HCT116 (cell line): ENCODE measurements around the gene KNDC1. TPM values are rescaled to one million over a fixed set of nuclear protein-coding genes. Genes with fewer than 3 reads are reported as not detected.

Experiments
- ATAC-seq: fragments of 200-7000 bp; cut with Tn5 transposase; 2 replicates; pipeline ENCODE4 v1.9.1; 2020; ENCODE audit warnings: mild to moderate bottlenecking, moderate library complexity
- BruUV-seq: library from RNA; stranded (reverse); fragments of 400-500 nt; replicated peaks from 2 replicates; lab custom pipeline; 2021; lab: Mats Ljungman, UMichigan
- CTCF ChIA-PET: fragments of 300-600 bp; sonication (Branson Sonifier 250); formaldehyde crosslinking; loops from one replicate; lab custom pipeline; 2021; ENCODE audit warnings: antibody characterized with exemption; lab: Charles Lee
- POLR2A ChIA-PET: fragments of 300-600, 350-600 bp; sonication (Branson Sonifier 250); formaldehyde crosslinking; loops from one replicate; lab custom pipeline; 2021; ENCODE audit warnings: antibody characterized with exemption; lab: Charles Lee
- RAD21 ChIA-PET, 2 experiments: fragments of 300-600 bp; sonication (Branson Sonifier 250); formaldehyde crosslinking; loops; one replicate each; lab custom pipeline; 2023; ENCODE audit warnings: low total read pairs in 2 of 2; ENCODE audit not compliant: uncharacterized antibody in 2 of 2, unreplicated experiment in 2 of 2, low non-redundant PET in 1 of 2; lab: Charles Lee
- DNase-seq: peaks from one replicate; pipeline ENCODE4 v3.0.0-alpha.2; 2010; ENCODE audit warnings: low read depth, low spot score
- H2AFZ ChIP-seq: fragments of 200-600 bp; shearing (Covaris generic), sonication (generic); 2 replicates; pipeline ENCODE4 v1.6.1; 2017; ENCODE audit warnings: low read depth, mixed run types, mixed read lengths, antibody characterized with exemption, low read length; ENCODE audit not compliant: poor library complexity, severe bottlenecking
- H3K27ac ChIP-seq: 2 replicates; pipeline ENCODE4 v1.5.1; 2012; ENCODE audit warnings: low read depth, low read length
- H3K27me3 ChIP-seq: fragments of 200-600 bp; sonication (generic); 2 replicates; pipeline ENCODE4 v1.6.1; 2016; ENCODE audit warnings: mixed run types, low read length, mixed read lengths; ENCODE audit not compliant: insufficient read depth
- H3K36me3 ChIP-seq, 2 experiments: fragments of 200-500 bp in 1 of 2; fragments of 200-600 bp in 1 of 2; sonication (Bioruptor generic) in 1 of 2; sonication (generic) in 1 of 2; 2 replicates each; pipeline versions ENCODE4 v1.5.1 to v1.6.1; 2014 to 2016; ENCODE audit warnings: low read length in 2 of 2, inconsistent platforms in 1 of 2, mixed read lengths in 1 of 2, mixed run types in 1 of 2; ENCODE audit not compliant: insufficient read depth in 2 of 2, control insufficient read depth in 1 of 2
- H3K4me1 ChIP-seq, 2 experiments: fragments of 200-600 bp in 1 of 2; sonication (generic) in 1 of 2; 2 replicates each; pipeline versions ENCODE4 v1.5.1 to v1.6.1; 2012 to 2017; ENCODE audit warnings: low read length in 2 of 2, inconsistent platforms in 1 of 2, mild to moderate bottlenecking in 1 of 2, mixed read lengths in 1 of 2, mixed run types in 1 of 2, moderate library complexity in 1 of 2; ENCODE audit not compliant: insufficient read depth in 2 of 2, control insufficient read depth in 1 of 2
- H3K4me2 ChIP-seq: fragments of 200-600 bp; sonication (generic); 2 replicates; pipeline ENCODE4 v1.6.1; 2017; ENCODE audit warnings: mixed run types, low read length, mixed read lengths
- H3K4me3 ChIP-seq, 2 experiments: fragments of 200-600 bp in 1 of 2; sonication (generic) in 1 of 2; replicated peaks in 1 of 2; 2 replicates each; pipeline ENCODE4 v1.5.1; 2011 to 2016; ENCODE audit warnings: low read length in 2 of 2, control low read depth in 1 of 2, low read depth in 1 of 2, mild to moderate bottlenecking in 1 of 2, mixed read lengths in 1 of 2, mixed run types in 1 of 2
- H3K79me2 ChIP-seq: fragments of 200-600 bp; sonication (generic); 2 replicates; pipeline ENCODE4 v1.6.1; 2017; ENCODE audit warnings: mild to moderate bottlenecking, mixed run types, low read length, moderate library complexity, mixed read lengths; ENCODE audit not compliant: insufficient read depth
- H3K9ac ChIP-seq: fragments of 200-600 bp; sonication (generic); 2 replicates; pipeline ENCODE4 v1.6.1; 2016; ENCODE audit warnings: low read length, mixed read lengths
- H3K9me2 ChIP-seq: fragments of 200-600 bp; sonication (generic), shearing (Covaris generic); 2 replicates; pipeline ENCODE4 v1.6.1; 2017; ENCODE audit warnings: mixed run types, mild to moderate bottlenecking, moderate library complexity; ENCODE audit not compliant: insufficient read depth
- H3K9me3 ChIP-seq, 2 experiments: fragments of 200-500 bp in 1 of 2; fragments of 200-600 bp in 1 of 2; sonication (Bioruptor generic) in 1 of 2; sonication (generic) in 1 of 2; 2 replicates each; pipeline ENCODE4 v1.6.1; 2014 to 2017; ENCODE audit warnings: low read length in 2 of 2, mixed read lengths in 2 of 2, inconsistent platforms in 1 of 2, low read depth in 1 of 2, mild to moderate bottlenecking in 1 of 2, mixed run types in 1 of 2, moderate library complexity in 1 of 2; ENCODE audit not compliant: control insufficient read depth in 1 of 2, insufficient read depth in 1 of 2
- H4K20me1 ChIP-seq: fragments of 200-600 bp; sonication (generic), shearing (Covaris generic); 2 replicates; pipeline ENCODE4 v1.6.1; 2017; ENCODE audit warnings: mixed run types, mild to moderate bottlenecking, moderate library complexity; ENCODE audit not compliant: insufficient read depth
- ATF3 ChIP-seq: IDR thresholded peaks from 2 replicates; pipeline ENCODE4 v1.6.1; 2012
- CBX3 ChIP-seq: IDR thresholded peaks from 2 replicates; pipeline ENCODE4 v1.6.1; 2012; ENCODE audit warnings: low read depth
- CEBPB ChIP-seq: IDR thresholded peaks from 2 replicates; pipeline ENCODE4 v1.6.1; 2012; ENCODE audit warnings: low read depth
- EGR1 ChIP-seq: IDR thresholded peaks from 2 replicates; pipeline ENCODE4 v1.6.1; 2012; ENCODE audit warnings: low read depth
- ELF1 ChIP-seq: IDR thresholded peaks from 2 replicates; pipeline ENCODE4 v1.6.1; 2012; ENCODE audit warnings: low read depth, borderline replicate concordance
- EZH2 ChIP-seq: fragments of 200-600 bp; sonication (generic); IDR thresholded peaks from 2 replicates; pipeline ENCODE4 v1.6.1; 2017; ENCODE audit warnings: antibody characterized with exemption, mixed run types
- EZH2phosphoT487 ChIP-seq: fragments of 200-600 bp; IDR thresholded peaks from 2 replicates; pipeline ENCODE4 v1.6.1; 2018; ENCODE audit warnings: antibody characterized with exemption, borderline replicate concordance
- JUND ChIP-seq: IDR thresholded peaks from 2 replicates; pipeline ENCODE4 v1.6.1; 2012
- POLR2AphosphoS5 ChIP-seq: IDR thresholded peaks from 2 replicates; pipeline ENCODE4 v1.6.1; 2011; ENCODE audit warnings: mild to moderate bottlenecking, low read depth, low read length, moderate library complexity
- RAD21 ChIP-seq: IDR thresholded peaks from 2 replicates; pipeline ENCODE4 v1.6.1; 2012; ENCODE audit warnings: low read depth, mild to moderate bottlenecking
- SIN3A ChIP-seq: IDR thresholded peaks from 2 replicates; pipeline ENCODE4 v1.6.1; 2012; ENCODE audit warnings: low read depth
- SP1 ChIP-seq: IDR thresholded peaks from 2 replicates; pipeline ENCODE4 v1.6.1; 2012; ENCODE audit warnings: low read depth
- SRF ChIP-seq: IDR thresholded peaks from 2 replicates; pipeline ENCODE4 v1.6.1; 2012; ENCODE audit warnings: low read depth
- TCF7L2 ChIP-seq: IDR thresholded peaks from 2 replicates; pipeline ENCODE4 v1.7.0; 2011; ENCODE audit warnings: borderline replicate concordance, inconsistent platforms; ENCODE audit not compliant: insufficient read depth, insufficient read length; ENCODE audit errors: extremely low read depth
- YY1 ChIP-seq: IDR thresholded peaks from 2 replicates; pipeline ENCODE4 v1.6.1; 2011; ENCODE audit warnings: low read length, low read depth, moderate library complexity, mild to moderate bottlenecking; ENCODE audit not compliant: insufficient replicate concordance; ENCODE audit errors: extremely low read depth
- ZBTB33 ChIP-seq: IDR thresholded peaks from 2 replicates; pipeline ENCODE4 v1.6.1; 2011; ENCODE audit warnings: mild to moderate bottlenecking, low read length, moderate library complexity; ENCODE audit not compliant: insufficient replicate concordance; ENCODE audit errors: extremely low read depth
- ZFX ChIP-seq: fragments of 450-650 bp; IDR thresholded peaks from 2 replicates; pipeline ENCODE4 v1.6.1; 2017
- ZNF274 ChIP-seq: fragments of 200-500 bp; sonication (Bioruptor generic); IDR thresholded peaks from 2 replicates; pipeline ENCODE4 v1.6.1; 2014; ENCODE audit warnings: mild to moderate bottlenecking, low read depth, low read length, inconsistent platforms
- intact Hi-C: fragments of 100-400 bp; cut with micrococcal nuclease; formaldehyde crosslinking; loops from 2 replicates; pipeline ENCODE4 v1.10.0; 2022
- total RNA-seq: library from RNA; stranded (reverse); gene quantifications from one replicate; pipeline ENCODE4 v1.2.1, GENCODE V29; 2021; ENCODE audit not compliant: unreplicated experiment
- TF ChIP-seq, protein P1 (sequence below): IDR thresholded peaks from 2 replicates; pipeline ENCODE4 v1.6.1; 2012
- TF ChIP-seq, protein P2 (sequence below): IDR thresholded peaks from 2 replicates; pipeline ENCODE4 v1.6.1; 2012; ENCODE audit warnings: low read depth

KNDC1 gene
- total RNA-seq, 1 experiment from 2014 or later = 3.6 TPM

DNA sequence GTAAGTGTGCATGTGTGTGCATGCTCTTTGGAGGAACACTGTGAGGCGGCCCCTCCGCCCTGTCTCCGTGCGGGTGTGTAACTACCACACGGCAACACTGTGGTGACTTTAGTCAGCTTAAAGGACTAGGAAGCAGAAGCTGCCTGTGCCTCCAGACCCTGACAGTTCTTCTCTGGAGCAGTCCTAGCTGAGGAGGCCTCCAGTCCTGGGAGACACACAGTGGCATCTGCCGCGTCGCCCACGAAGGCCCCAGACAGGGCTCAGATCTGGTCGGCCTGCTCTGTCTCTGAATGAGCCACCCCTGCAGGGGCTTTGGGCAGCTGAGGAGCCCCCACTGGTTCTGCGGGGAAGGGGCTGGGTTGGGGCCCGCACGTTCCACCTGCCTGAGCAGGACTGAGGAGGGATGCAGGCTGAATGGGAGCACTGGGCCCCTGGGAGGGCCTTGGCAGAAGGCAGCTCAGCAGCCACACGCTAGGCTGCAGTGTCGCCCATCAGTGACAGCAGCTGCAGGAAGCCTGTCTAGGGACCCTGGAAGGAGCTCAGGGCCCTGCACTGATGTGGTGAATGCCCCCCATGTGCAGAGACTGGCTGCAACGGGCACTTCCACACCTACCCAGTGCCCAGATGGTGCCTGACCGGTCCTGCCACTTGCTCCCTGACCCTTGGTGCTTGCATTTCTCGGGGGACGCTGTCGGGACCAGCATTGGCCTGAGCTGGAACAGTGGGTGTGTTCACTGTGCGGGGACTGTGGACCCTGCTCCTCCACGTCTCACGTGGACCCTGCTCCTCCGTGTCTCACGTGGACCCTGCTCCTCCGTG lies 27.3 kb upstream of the KNDC1 start:
- intact Hi-C loops = no loop called here
- Histone ChIP-seq H2AFZ (no peak overlapping the region), H3K4me2 (no peak overlapping the region), H4K20me1 (no peaks in the 10 kb centered on the region), H3K27me3 (no peaks in the 10 kb centered on the region), H3K4me1 (no peaks in the 10 kb centered on the region), H3K27ac (no peak overlapping the region), H3K9ac (no peak overlapping the region), H3K4me3 (no peak overlapping the region), H3K9me2 (no peaks in the 10 kb centered on the region), H3K9me3 (no peaks in the 10 kb centered on the region), H3K79me2 (no peaks in the 10 kb centered on the region), H3K36me3 (no peaks in the 10 kb centered on the region)
- TF ChIP-seq CBX3 (no peak), SIN3A (no peak), SRF (no peak), CEBPB (no peak), EZH2 (no peak), JUND (no peak), ZBTB33 (no peak), ATF3 (no peak), ZFX (no peak), POLR2AphosphoS5 (no peak), SP1 (no peak), ZNF274 (no peak), ELF1 (no peak), EZH2phosphoT487 (no peak), YY1 (no peak), RAD21 (no peak), EGR1 (no peak), TCF7L2 (no peak)
- TF ChIP-seq, protein P1, sequence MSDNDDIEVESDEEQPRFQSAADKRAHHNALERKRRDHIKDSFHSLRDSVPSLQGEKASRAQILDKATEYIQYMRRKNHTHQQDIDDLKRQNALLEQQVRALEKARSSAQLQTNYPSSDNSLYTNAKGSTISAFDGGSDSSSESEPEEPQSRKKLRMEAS = no peak
- TF ChIP-seq, protein P2, sequence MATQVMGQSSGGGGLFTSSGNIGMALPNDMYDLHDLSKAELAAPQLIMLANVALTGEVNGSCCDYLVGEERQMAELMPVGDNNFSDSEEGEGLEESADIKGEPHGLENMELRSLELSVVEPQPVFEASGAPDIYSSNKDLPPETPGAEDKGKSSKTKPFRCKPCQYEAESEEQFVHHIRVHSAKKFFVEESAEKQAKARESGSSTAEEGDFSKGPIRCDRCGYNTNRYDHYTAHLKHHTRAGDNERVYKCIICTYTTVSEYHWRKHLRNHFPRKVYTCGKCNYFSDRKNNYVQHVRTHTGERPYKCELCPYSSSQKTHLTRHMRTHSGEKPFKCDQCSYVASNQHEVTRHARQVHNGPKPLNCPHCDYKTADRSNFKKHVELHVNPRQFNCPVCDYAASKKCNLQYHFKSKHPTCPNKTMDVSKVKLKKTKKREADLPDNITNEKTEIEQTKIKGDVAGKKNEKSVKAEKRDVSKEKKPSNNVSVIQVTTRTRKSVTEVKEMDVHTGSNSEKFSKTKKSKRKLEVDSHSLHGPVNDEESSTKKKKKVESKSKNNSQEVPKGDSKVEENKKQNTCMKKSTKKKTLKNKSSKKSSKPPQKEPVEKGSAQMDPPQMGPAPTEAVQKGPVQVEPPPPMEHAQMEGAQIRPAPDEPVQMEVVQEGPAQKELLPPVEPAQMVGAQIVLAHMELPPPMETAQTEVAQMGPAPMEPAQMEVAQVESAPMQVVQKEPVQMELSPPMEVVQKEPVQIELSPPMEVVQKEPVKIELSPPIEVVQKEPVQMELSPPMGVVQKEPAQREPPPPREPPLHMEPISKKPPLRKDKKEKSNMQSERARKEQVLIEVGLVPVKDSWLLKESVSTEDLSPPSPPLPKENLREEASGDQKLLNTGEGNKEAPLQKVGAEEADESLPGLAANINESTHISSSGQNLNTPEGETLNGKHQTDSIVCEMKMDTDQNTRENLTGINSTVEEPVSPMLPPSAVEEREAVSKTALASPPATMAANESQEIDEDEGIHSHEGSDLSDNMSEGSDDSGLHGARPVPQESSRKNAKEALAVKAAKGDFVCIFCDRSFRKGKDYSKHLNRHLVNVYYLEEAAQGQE = no peak
- ATAC-seq (no peak), DNase-seq (no peak)
- no TSS peak for BruUV-seq
- POLR2A ChIA-PET = no interaction called here
- CTCF ChIA-PET = interaction anchor here (0.9 kb wide), 1 partner anchor 11 kb away, joined by 4 read pairs; no protein-coding TSS in a partner anchor
- RAD21 ChIA-PET = no interaction called here
